Uterus (tissue), 2 donors: ENCODE results near the gene RAPGEF5.

ENCODE experiments used
- CTCF ChIP-seq, 4 experiments: fragments of 200-600 bp in 2 of 4; fragments of 450-650 bp in 2 of 4; sonication (generic) in 2 of 4; IDR thresholded peaks; one replicate each; pipeline ENCODE4 v1.5.1; 2016 to 2019; ENCODE audit warnings: antibody characterized with exemption in 4 of 4, mild to moderate bottlenecking in 2 of 4, moderate library complexity in 1 of 4
- POLR2A ChIP-seq, 2 donors: fragments of 450-650 bp; IDR thresholded peaks; one replicate each; pipeline ENCODE4 v1.6.1; 2016; ENCODE audit warnings: antibody characterized with exemption in 2 of 2, mild to moderate bottlenecking in 1 of 2, moderate library complexity in 1 of 2

- TF ChIP-seq CTCF (IDR thresholded peaks at IDR 0.05) (no peak), POLR2A (IDR thresholded peaks at IDR 0.05) (no peak)
These were observed 159.6 kb downstream of the RAPGEF5 start for GRCh38 chr7:22197376-22197775.
